IMR-90 (cell line): ENCODE results near the gene SUPT3H. TPM values are rescaled to one million over a fixed set of nuclear protein-coding genes. Genes with fewer than 3 reads are reported as not detected.

Source experiments
- ATAC-seq: fragments of 200-7000 bp; cut with Tn5 transposase; 2 replicates; pipeline ENCODE4 v1.9.1; 2020; ENCODE audit warnings: low read depth, mild to moderate bottlenecking, moderate library complexity
- BruUV-seq: library from RNA; stranded (reverse); fragments of 400-500 nt; replicated peaks from 2 replicates; lab custom pipeline; 2021; lab: Mats Ljungman, UMichigan
- CTCF ChIA-PET: fragments of 300-600 bp; formaldehyde crosslinking; extraction: SDS; loops from one replicate; lab custom pipeline; 2021; ENCODE audit warnings: antibody characterized with exemption; lab: Yijun Ruan, JAX
- POLR2A ChIA-PET: fragments of 300-600 bp; sonication (Branson Sonifier 250); formaldehyde crosslinking; loops from one replicate; lab custom pipeline; 2022; ENCODE audit warnings: antibody characterized with exemption; ENCODE audit not compliant: unreplicated experiment; lab: Charles Lee
- DNase-seq: peaks from one replicate; pipeline ENCODE4 v3.0.0; 2013
- H2AFZ ChIP-seq: replicated peaks from 2 replicates; pipeline ENCODE3; 2013; ENCODE audit warnings: low read length, mild to moderate bottlenecking; ENCODE audit not compliant: poor library complexity
- H2AK5ac ChIP-seq: 2 replicates; pipeline ENCODE4 v1.6.1; 2013; ENCODE audit warnings: low read depth, low read length, inconsistent platforms
- H2AK9ac ChIP-seq: replicated peaks from 2 replicates; pipeline ENCODE3; 2013; ENCODE audit warnings: mild to moderate bottlenecking, low read depth, low read length, moderate library complexity; ENCODE audit not compliant: poor library complexity
- H2BK120ac ChIP-seq: 2 replicates; pipeline ENCODE4 v1.6.1; 2013; ENCODE audit warnings: low read depth, low read length, inconsistent platforms
- H2BK15ac ChIP-seq: 3 replicates; pipeline ENCODE4 v1.6.1; 2013; ENCODE audit warnings: low read depth, low read length, inconsistent platforms
- H2BK20ac ChIP-seq: 2 replicates; pipeline ENCODE4 v1.6.1; 2013; ENCODE audit warnings: low read depth, mild to moderate bottlenecking, inconsistent platforms, low read length, moderate library complexity
- H2BK5ac ChIP-seq: 2 replicates; pipeline ENCODE4 v1.6.1; 2013; ENCODE audit warnings: mild to moderate bottlenecking, low read depth, low read length, inconsistent platforms; ENCODE audit not compliant: poor library complexity, severe bottlenecking
- H3K14ac ChIP-seq: replicated peaks from 2 replicates; pipeline ENCODE4 v1.6.1; 2013; ENCODE audit warnings: low read depth, low read length, inconsistent platforms
- H3K18ac ChIP-seq: 2 replicates; pipeline ENCODE4 v1.6.1; 2013; ENCODE audit warnings: low read depth, low read length, control low read depth
- H3K23ac ChIP-seq: 2 replicates; pipeline ENCODE4 v1.6.1; 2013; ENCODE audit warnings: low read depth, low read length, inconsistent platforms
- H3K27ac ChIP-seq: 2 replicates; pipeline ENCODE4 v1.5.1; 2013; ENCODE audit warnings: mild to moderate bottlenecking, control low read depth, low read length; ENCODE audit not compliant: insufficient read depth
- H3K27me3 ChIP-seq: 2 replicates; pipeline ENCODE4 v1.6.1; 2013; ENCODE audit warnings: low read length; ENCODE audit not compliant: control insufficient read depth, insufficient read depth
- H3K36me3 ChIP-seq: 2 replicates; pipeline ENCODE4 v1.6.1; 2013; ENCODE audit warnings: low read length, mixed read lengths; ENCODE audit not compliant: control insufficient read depth, insufficient read depth
- H3K4ac ChIP-seq: 2 replicates; pipeline ENCODE4 v1.6.1; 2013; ENCODE audit warnings: low read depth, low read length, inconsistent platforms
- H3K4me1 ChIP-seq: 2 replicates; pipeline ENCODE4 v1.6.1; 2013; ENCODE audit warnings: low read length, mixed read lengths; ENCODE audit not compliant: control insufficient read depth, insufficient read depth
- H3K4me2 ChIP-seq: 2 replicates; pipeline ENCODE4 v1.6.1; 2013; ENCODE audit warnings: low read depth, mild to moderate bottlenecking, control low read depth, low read length, moderate library complexity
- H3K4me3 ChIP-seq: 2 replicates; pipeline ENCODE4 v1.5.1; 2013; ENCODE audit warnings: low read depth, mild to moderate bottlenecking, control low read depth, low read length, moderate library complexity; ENCODE audit not compliant: insufficient read depth
- H3K56ac ChIP-seq: 2 replicates; pipeline ENCODE4 v1.6.1; 2013; ENCODE audit warnings: low read length, inconsistent platforms; ENCODE audit not compliant: insufficient read depth; ENCODE audit errors: extremely low read depth
- H3K79me1 ChIP-seq, 2 experiments: 2 replicates each; pipeline ENCODE4 v1.6.1; 2013; ENCODE audit warnings: low read length in 2 of 2, inconsistent platforms in 1 of 2, low read depth in 1 of 2
- H3K9ac ChIP-seq: 2 replicates; pipeline ENCODE4 v1.6.1; 2013; ENCODE audit warnings: low read depth, low read length, control low read depth
- H3K9me1 ChIP-seq: 2 replicates; pipeline ENCODE4 v1.6.1; 2013; ENCODE audit warnings: low read length, inconsistent platforms; ENCODE audit not compliant: insufficient read depth
- H3K9me3 ChIP-seq: 2 replicates; pipeline ENCODE4 v1.6.1; 2013; ENCODE audit warnings: low read length; ENCODE audit not compliant: control insufficient read depth, insufficient read depth
- H4K20me1 ChIP-seq: 2 replicates; pipeline ENCODE4 v1.6.1; 2013; ENCODE audit warnings: low read length, inconsistent platforms; ENCODE audit not compliant: insufficient read depth
- H4K5ac ChIP-seq: 2 replicates; pipeline ENCODE4 v1.6.1; 2013; ENCODE audit warnings: mild to moderate bottlenecking, low read depth, low read length, control low read depth
- H4K8ac ChIP-seq, 2 experiments: 2 replicates each; pipeline ENCODE4 v1.6.1; 2013; ENCODE audit warnings: low read depth in 2 of 2, low read length in 2 of 2, control low read depth in 1 of 2, inconsistent platforms in 1 of 2
- H4K91ac ChIP-seq: 2 replicates; pipeline ENCODE4 v1.6.1; 2013; ENCODE audit warnings: low read depth, low read length, inconsistent platforms; ENCODE audit not compliant: insufficient read depth
- MAFK ChIP-seq: IDR thresholded peaks from 2 replicates; pipeline ENCODE4 v1.6.1; 2012; ENCODE audit warnings: low read depth, low read length, improper control_type of control experiment
- WGBS, 2 experiments: methylation state at CpG; one replicate each; pipeline versions ENCODE4 v1.1.5 to v1.1.7; 2013; ENCODE audit warnings: missing lambda C conversion rate in 2 of 2; ENCODE audit not compliant: insufficient read length in 1 of 2; ENCODE audit errors: extremely low coverage in 2 of 2; 5-methylcytosine and 5-hydroxymethylcytosine counted together
- dilution Hi-C: fragments of 300-500 bp; cut with HindIII; formaldehyde crosslinking; loops from one replicate; pipeline ENCODE4 v1.14.3; 2018; ENCODE audit warnings: low sequenced_read_pairs; ENCODE audit not compliant: unreplicated experiment
- in situ Hi-C: fragments of 300-500 bp; cut with MboI; formaldehyde crosslinking; loops from 3 replicates; pipeline ENCODE4 v1.14.3; 2019; ENCODE audit warnings: low sequenced_read_pairs, inconsistent platforms, mixed read lengths
- intact Hi-C: fragments of 100-400 bp; cut with micrococcal nuclease; formaldehyde crosslinking; loops from 2 replicates; pipeline ENCODE4 v1.10.0; 2022
- polyA plus RNA-seq, 3 experiments: library from polyadenylated mRNA; depleted of rRNA; stranded (reverse); fragments of >200 nt; gene quantifications; 2 replicates each; pipeline ENCODE4 v1.2.3, GENCODE V29; 2012; ENCODE audit warnings: low replicate concordance in 1 of 3
- total RNA-seq: library from RNA; depleted of rRNA; stranded (reverse); fragments of >200 nt; gene quantifications from 2 replicates; pipeline ENCODE4 v1.2.3, GENCODE V29; 2012

Gene SUPT3H
- total and polyA plus RNA-seq, 2 of the 4 experiments (the other 2 are of a cell fraction): 4.5 to 5.0 TPM

- H3K27ac ChIP-seq: no peak overlapping the region
- H3K9ac ChIP-seq: no peak overlapping the region
- WGBS, 2 experiments: no CpG with 5 or more reads among the region's 4 CpGs
- intact Hi-C loops (no loop called here), dilution Hi-C loops (no loop called here), in situ Hi-C loops (no loop called here)
- no peak overlapping the region for H4K5ac ChIP-seq
- H3K18ac ChIP-seq: no peak overlapping the region
- BruUV-seq: no TSS peak
- H3K4me3 ChIP-seq: no peak overlapping the region
- no peak overlapping the region for H4K91ac ChIP-seq
- no peak overlapping the region for H3K23ac ChIP-seq
- H2AFZ ChIP-seq: no peak overlapping the region
- no peak overlapping the region for H2BK15ac ChIP-seq
- no peak overlapping the region for H4K8ac ChIP-seq
- H2BK120ac ChIP-seq: no peak overlapping the region
- H3K9me1 ChIP-seq: no peaks in the 10 kb centered on the region
- no peak overlapping the region for H2BK5ac ChIP-seq
- no peak overlapping the region for H2BK20ac ChIP-seq
- H3K14ac ChIP-seq: no peak overlapping the region
- H3K27me3 ChIP-seq: no peaks in the 10 kb centered on the region
- no peak overlapping the region for H2AK5ac ChIP-seq
- no peaks in the 10 kb centered on the region for H3K4me1 ChIP-seq
- H3K79me1 ChIP-seq: no peaks in the 10 kb centered on the region
- ChIA-PET POLR2A (no interaction called here), CTCF (no interaction called here)
- no peaks in the 10 kb centered on the region for H3K36me3 ChIP-seq
- no peak for TF ChIP-seq MAFK
- H2AK9ac ChIP-seq: no peak overlapping the region
- ATAC-seq (no peak), DNase-seq (no peak)
- H3K4me2 ChIP-seq: no peak overlapping the region
- H3K56ac ChIP-seq: no peak overlapping the region
- H3K4ac ChIP-seq: no peak overlapping the region
- H3K9me3 ChIP-seq: no peaks in the 10 kb centered on the region
- H4K20me1 ChIP-seq: no peaks in the 10 kb centered on the region
These were observed 392.7 kb downstream of the SUPT3H start for GRCh38 chr6:44985006-44985405.
